AG04450 (cell line): ENCODE measurements around the gene TNFSF8. TPM values are rescaled to one million over a fixed set of nuclear protein-coding genes. Genes with fewer than 3 reads are reported as not detected.

Experiments used
- CTCF ChIA-PET: fragments of 300-600, 350-600 bp; formaldehyde crosslinking; extraction: SDS; loops from one replicate; lab custom pipeline; 2022; ENCODE audit warnings: antibody characterized with exemption, inconsistent platforms; lab: Charles Lee
- POLR2A ChIA-PET: fragments of 350-600 bp; formaldehyde crosslinking; extraction: SDS; loops from one replicate; lab custom pipeline; 2021; ENCODE audit warnings: antibody characterized with exemption, inconsistent platforms; lab: Yijun Ruan, JAX
- DNase-seq: peaks from one replicate; pipeline ENCODE4 v3.0.0-alpha.2; 2011; ENCODE audit warnings: low read depth, low spot score
- H3K27ac ChIP-seq: one replicate; pipeline ENCODE4 v1.5.1; 2012; ENCODE audit warnings: low read depth, low read length, control low read depth
- H3K27me3 ChIP-seq: one replicate; pipeline ENCODE4 v1.6.0; 2012; ENCODE audit warnings: low read length; ENCODE audit not compliant: control insufficient read depth, insufficient read depth
- H3K4me3 ChIP-seq: 2 replicates; pipeline ENCODE4 v1.5.1; 2011; ENCODE audit warnings: mild to moderate bottlenecking, low read depth, low read length, control low read depth
- H3K9me3 ChIP-seq: 2 replicates; pipeline ENCODE4 v1.5.1; 2012; ENCODE audit warnings: low read length; ENCODE audit not compliant: control insufficient read depth, insufficient read depth
- CTCF ChIP-seq: IDR thresholded peaks from 2 replicates; pipeline ENCODE4 v1.5.1; 2011; ENCODE audit warnings: low read depth, low read length, control low read depth, inconsistent platforms
- polyA plus RNA-seq: library from polyadenylated mRNA; depleted of rRNA; stranded (reverse); fragments of >200 nt; gene quantifications from 2 replicates; pipeline ENCODE4 v1.2.3, GENCODE V29; 2011

TNFSF8 gene
- polyA plus RNA-seq, 1 experiment = not detected

- POLR2A ChIA-PET = no interaction called here
Measured at GRCh38 chr9:114910541-114910940, 19.9 kb downstream of the TNFSF8 start.

GRCh38 chr9:114909661-114910060 is 20.7 kb downstream of the TNFSF8 start:
- Histone ChIP-seq H3K27ac (no peak overlapping the region), H3K9me3 (no peaks in the 10 kb centered on the region), H3K27me3 (no peaks in the 10 kb centered on the region), H3K4me3 (no peak overlapping the region)
- TF ChIP-seq CTCF = no peak
- ChIA-PET POLR2A (no interaction called here), CTCF (interaction anchor here (1.2 to 10.3 kb wide), 10 partner anchors 10 to 248 kb away, joined by 4 to 265 read pairs (median 12); partner anchors contain the start of gene TEX48)
- no peak for DNase-seq

More at GRCh38 chr9:114910541-114910940, 19.9 kb downstream of the TNFSF8 start:
- H3K27me3 ChIP-seq = no peaks in the 10 kb centered on the region
- no peak for DNase-seq
- no peak overlapping the region for H3K27ac ChIP-seq
- no peak overlapping the region for H3K4me3 ChIP-seq
- TF ChIP-seq CTCF = no peak
- H3K9me3 ChIP-seq = no peaks in the 10 kb centered on the region
- CTCF ChIA-PET = interaction anchor here (0.6 to 10.3 kb wide), 29 partner anchors 10 to 505 kb away, joined by 3 to 265 read pairs (median 5); partner anchors contain the start of gene TEX48

DNA sequence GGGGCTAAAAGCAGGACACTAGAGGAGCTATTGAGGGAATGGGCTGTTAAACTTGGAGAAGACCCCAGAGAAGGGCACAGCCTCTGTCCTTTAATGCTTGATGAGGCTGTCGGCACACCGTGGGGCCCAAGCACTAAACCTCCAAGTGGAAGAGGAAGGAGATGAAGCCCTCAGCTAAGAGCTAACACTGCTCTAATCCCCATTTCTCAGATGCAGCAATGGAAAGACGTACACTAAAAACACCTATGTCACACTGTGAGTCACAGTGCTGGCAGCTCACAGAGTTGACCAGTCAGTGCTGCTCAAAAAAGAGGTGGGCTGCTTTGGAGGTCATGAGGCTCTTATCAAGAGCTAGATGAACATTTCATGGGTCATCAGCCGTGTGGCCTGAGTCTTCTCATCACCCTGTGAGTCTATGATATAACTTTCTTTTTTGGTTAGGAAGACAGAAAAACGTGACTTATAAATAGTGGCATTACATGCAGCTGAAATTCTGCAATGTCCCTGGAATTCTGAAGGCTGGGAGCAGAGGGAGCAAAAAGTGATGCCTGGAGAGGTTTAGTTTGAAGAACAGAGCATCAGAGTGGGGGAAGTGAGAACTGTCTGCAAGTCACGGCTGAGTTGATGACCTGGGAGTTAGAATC is 21.5 kb downstream of the TNFSF8 start:
- Histone ChIP-seq H3K9me3 (no peaks in the 10 kb centered on the region), H3K27ac (no peak overlapping the region), H3K27me3 (no peaks in the 10 kb centered on the region), H3K4me3 (no peak overlapping the region)
- no peak for DNase-seq
- POLR2A ChIA-PET = no interaction called here
- CTCF ChIA-PET = interaction anchor here (1.1 to 10.3 kb wide), 8 partner anchors 45 to 504 kb away, joined by 4 to 265 read pairs (median 8); partner anchors contain the start of gene TEX48
- TF ChIP-seq CTCF = no peak

- no peaks in the 10 kb centered on the region for H3K9me3 ChIP-seq
- H3K4me3 ChIP-seq = no peak overlapping the region
- H3K27me3 ChIP-seq = no peaks in the 10 kb centered on the region
- no peak for DNase-seq
- H3K27ac ChIP-seq = no peak overlapping the region
- CTCF ChIA-PET = interaction anchor here (1.0 to 10.3 kb wide), 13 partner anchors 20 to 503 kb away, joined by 3 to 265 read pairs (median 11); partner anchors contain the start of gene TEX48
- no peak for TF ChIP-seq CTCF
- POLR2A ChIA-PET = interaction anchor here (1.6 kb wide), 1 partner anchor 13 kb away, joined by 3 read pairs; no protein-coding TSS in a partner anchor
Measured at GRCh38 chr9:114908104-114908622, 22.2 kb downstream of the TNFSF8 start.
